HuH-7.5 (cell line): ENCODE results near the gene KCTD2.
"Not testable (repeated sequence)": the region's sequence is repeated elsewhere in the genome, so short reads cannot be mapped to it uniquely, and the experiment has no call there.

Experiments used
- DNase-seq: peaks from one replicate; pipeline ENCODE4 v3.0.0; 2011; ENCODE audit warnings: low spot score

Gene KCTD2

DNA sequence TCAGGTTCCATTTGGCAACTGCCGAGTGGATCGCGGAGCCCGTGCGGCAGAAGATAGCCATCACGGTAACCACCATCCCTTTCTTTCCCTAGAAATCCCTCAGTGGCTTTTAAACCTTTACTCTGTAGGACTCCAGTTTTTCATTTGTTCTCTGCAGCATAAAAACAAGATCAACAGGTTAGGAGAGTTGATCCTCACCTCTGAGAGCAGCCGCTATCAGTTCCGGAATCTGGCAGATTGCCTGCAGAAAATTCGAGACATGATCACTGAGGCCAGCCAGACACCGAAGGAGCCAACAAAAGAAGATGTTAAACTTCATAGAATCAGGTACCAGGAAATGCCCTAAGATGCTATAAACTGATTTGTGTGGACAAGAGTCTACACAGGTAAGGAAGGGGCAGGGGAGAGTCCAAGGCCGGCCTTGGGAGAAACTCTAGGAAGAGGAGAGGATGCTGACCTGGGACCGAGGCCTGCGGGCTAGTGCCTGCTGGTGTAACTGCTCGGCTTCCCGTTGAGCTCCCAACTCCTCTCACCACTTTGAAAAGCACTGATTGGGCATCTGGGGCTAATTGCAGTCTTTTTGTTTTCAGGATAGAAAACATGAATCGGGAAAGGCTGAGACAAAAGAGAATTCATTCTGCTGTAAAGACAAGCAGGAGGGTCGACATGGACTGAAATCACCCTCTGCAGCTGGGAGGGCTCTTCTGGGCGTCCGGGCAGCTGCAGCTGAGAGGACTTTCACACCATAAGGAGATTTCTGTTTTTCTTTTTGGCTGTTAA is 26.5 kb upstream of the KCTD2 start:
- DNase-seq: no peak

DNA sequence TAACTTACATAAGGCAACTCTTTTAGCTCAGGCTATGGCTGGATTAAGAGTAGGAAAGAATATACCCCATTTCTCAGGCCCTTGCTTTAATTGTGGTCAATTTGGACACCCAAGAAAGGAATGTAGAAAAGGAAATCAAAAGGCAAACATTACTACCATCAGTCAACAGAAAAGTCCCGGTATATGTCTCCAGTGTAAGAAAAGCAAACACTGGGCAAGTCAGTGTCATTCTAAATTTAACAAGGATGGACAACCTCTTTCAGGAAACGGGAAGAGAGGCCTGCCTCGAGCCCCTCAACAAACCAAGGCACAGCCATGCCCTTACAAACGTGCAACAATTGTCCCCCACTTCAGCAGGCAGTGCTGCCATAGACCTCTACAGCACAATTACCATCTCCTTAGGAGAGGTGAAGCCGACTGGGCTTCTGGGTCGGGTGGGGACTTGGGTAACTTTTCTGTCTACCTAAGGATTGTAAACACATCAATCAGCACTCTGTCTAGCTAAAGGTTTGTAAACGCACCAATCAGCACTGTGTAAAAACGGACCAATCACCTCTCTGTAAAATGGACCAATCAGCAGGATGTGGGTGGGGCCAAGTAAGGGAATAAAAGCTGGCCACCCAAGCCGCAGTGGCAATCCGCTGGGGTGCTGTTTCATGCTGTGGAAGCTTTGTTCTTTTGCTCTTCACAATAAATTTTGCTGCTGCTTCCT is 22.2 kb upstream of the KCTD2 start:
- no peak for DNase-seq

DNA sequence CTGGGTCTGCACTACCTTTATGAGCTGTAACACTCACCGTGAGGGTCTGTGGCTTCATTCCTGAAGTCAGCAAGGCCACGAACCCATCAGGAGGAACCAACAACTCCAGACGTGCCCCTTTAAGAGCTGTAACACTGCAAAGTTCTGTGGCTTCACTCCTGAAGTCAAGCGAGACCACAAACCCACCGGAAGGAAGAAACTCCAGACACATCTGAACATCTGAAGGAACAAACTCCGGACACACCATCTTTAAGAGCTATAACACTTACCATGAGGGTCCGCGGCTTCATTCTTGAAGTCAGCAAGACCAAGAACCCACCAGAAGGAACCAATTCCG is 21.7 kb upstream of the KCTD2 start:
- DNase-seq: not testable (repeated sequence)

DNA sequence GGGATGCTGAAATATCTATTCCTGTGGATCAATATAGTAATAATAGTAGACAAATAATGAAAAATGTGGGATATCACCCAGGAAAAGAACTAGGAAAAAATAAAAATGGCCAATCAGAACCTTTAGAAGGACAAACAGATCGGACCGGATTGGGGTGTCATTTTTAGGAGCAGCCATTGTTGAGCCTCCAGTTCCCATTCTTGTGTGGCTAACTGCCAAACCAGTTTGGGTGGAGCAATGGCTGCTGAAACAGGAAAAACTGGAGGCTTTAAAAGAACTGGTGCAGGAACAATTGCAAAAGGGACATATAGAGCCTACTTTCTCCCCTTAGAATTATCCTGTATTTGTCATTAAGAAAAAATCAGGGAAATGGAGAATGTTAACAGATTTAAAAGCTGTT is 20.4 kb upstream of the KCTD2 start:
- not testable (repeated sequence) for DNase-seq

DNA sequence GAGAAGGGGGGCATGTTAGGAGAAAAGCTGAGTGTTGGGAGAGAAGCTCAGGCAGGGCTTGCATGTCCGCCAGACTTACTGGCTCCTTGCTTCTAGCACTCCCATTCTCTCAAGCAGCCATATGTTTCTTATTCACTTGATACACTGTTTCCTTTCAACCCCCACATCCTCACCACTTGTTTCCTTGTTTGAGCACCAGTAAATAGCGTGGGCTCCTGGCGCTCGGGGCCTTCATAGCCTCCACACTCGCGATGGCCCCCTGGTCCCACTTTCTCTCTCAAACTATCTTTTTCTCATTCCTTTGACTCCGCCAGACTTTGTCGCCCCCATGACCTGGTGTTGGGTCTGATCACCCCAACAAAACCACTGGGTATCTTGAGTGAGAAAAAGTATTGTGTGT is 16.9 kb upstream of the KCTD2 start:
- DNase-seq: no peak

DNA sequence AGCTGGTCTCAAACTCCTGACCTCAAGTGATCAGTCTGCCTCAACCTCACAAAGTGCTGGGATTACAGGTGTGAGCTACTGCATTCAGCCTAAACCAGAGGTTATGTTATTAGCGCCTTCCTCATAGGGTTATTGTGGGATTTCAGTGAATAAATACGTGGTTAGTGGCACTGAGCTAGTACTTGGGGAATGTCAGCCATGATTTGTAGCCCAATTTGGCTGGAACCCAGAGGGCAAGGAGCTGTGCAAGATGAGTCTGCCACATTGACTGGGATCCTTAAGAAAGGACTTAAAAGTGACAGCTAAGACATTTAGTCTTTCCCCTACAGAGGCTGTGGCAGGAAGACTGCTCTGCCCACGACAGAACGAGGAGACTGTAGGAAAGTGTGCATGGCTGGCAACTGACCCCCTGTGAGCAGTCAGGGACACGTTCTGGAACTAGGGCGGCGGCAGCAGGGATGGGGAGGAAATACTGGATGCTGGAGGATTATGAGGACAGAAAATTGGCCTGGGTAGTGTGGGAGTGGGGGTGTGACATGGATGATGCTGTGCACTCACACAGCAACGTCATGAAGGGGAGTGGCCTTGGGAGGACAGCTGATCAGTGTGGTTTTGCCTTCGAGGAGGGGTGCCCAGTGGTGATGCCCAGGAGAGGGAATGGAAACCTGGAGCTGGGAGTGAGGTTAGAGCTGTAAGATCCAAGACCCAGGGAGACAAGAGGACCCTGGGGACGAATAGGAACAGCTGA is 14.9 kb upstream of the KCTD2 start:
- no peak for DNase-seq

DNA sequence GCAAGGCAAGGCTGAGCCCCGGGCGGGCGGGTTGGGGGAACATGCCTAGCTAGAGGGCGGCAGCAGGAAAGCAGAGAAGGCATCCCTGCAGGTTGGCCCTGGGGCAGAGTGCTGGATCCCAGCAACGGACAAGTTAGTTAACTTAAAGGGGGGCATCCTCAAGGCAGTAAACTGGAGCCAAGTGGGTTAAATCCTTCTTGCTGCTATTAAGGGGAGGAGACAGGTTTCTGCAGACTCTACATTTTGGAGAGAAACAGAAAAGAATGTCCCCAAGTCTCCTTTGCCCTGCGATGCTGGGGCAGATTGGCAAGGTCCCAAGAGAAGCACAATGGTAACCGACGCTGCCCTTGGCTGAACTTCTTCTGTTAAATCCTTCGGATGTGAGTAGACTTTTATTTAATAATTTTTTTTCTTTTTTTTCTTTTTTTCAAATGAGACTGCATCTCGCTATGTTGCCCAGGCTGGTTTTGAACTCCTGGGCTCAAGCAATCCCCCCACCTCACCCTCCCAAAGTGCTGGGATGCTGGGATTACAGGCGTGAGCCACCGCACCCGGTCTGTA is 14.2 kb upstream of the KCTD2 start:
- DNase-seq: no peak

DNA sequence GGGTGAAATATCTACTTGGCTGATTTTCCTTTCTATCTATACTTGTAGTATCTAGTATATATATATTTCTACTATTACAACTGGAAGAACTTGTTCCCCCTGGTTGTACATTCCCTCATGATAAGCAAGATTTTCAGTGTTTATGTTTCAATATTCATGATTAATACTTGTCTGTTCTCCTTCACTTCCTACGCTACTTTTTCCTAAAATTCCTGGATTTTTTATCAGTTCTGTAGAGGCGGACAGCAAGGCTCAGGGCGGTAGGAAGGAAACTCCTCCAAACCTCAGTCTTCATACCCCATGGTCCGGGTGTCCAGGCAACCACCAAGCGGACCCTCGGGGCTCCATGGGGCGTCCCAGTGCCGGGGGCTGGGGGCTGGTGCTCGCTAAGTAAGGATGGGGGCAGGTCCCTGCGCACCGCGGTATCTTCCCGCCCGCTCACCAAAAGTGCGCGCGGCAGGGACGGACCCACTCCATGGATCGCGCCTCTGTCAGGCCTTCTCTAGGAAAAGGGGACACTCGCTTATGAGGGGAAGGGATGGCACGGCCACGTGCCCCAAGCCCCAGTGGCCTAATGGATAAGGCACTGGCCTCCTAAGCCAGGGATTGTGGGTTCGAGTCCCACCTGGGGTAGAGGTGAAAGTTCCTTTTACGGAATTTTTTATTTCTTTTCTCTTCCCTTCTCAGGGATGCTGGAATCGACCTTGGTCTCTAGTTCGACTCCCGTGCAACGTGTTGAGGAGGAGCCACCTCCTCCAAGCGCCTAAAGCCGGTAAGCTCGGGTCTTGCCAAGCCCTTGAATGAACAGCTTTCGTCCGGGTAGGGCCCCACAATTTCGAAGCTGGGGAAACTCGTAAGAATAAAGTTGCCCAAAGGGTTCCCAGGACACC is 13.4 kb upstream of the KCTD2 start:
- peak; percentile 60 for DNase-seq

DNA sequence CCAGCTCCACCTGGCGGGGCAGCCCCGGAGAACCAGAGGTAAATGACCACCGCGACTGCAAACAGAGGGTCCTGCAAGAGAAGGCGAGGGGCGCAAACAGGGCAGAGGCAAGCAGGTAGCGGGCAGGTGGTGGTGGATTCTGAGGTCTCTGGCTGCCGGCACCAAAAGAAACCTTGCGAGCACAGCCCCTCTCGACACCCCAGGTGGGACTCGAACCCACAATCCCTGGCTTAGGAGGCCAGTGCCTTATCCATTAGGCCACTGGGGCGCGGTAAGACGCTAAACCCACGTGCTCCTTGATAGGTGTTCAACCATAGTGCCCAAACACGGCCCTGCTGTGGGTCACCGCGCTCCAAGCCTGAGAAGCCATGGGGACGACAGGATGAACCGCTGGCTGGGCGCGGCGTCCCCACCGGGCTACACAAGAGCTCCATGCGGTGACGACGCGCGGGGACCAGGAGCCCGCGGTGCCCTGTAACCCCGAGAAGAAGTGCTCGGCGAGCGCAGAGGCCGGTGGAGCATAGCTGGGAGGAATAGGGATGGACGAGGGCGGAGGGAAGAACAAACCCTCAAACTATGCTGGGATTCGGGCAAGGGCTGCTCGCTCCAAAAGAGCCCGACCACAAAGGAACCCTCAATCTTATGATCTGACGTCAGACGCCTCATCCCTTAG is 12.7 kb upstream of the KCTD2 start:
- DNase-seq: no peak

DNA sequence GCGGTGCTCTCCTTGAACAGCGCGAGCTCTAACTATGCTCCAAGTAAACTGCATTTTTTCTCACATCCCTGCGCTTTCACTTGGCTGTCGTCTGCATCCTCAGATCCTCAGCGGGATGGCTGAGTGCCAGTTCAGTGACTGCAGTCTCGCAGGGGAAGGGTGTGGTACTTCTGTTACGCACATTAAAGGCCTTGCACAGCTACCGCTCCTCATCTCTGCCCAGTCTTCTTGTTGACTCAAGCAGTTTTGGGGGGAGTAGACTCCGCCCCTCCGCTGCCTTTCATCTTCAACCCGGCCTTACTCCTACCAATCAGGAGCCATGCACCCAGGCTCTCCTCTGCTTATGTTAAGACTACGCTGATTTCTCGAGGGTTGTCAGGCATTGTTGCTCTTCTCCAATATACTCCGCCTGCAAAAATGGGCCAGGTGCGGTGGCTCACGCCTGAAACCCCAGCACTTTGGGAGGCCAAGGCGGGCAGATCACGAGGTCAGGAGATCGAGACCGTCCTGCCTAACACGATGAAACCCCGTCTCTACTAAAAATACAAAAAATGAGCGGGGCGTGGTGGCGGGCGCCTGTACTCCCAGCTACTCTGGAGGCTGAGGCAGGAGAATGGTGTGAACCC is 10.3 kb upstream of the KCTD2 start:
- DNase-seq: no peak

DNA sequence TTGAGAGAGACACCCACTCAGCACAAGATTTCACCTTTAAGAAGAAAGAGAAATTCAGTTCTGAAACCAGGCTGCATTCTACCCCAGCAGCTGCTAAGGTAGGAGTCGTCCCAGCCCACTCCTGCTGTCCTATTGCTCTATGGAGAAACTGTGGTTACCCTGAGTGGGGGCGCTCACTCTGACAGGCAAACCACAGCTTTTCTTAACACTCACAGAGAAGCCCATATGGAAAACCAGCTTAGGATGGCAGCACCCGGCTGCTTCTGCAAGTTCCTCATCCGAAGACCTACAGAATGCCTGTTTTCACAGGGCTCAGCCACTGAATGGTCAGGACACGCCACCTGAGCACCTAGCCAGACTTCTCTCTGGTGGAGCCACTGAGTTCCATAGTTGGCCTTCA is 7.8 kb upstream of the KCTD2 start:
- DNase-seq: no peak

DNA sequence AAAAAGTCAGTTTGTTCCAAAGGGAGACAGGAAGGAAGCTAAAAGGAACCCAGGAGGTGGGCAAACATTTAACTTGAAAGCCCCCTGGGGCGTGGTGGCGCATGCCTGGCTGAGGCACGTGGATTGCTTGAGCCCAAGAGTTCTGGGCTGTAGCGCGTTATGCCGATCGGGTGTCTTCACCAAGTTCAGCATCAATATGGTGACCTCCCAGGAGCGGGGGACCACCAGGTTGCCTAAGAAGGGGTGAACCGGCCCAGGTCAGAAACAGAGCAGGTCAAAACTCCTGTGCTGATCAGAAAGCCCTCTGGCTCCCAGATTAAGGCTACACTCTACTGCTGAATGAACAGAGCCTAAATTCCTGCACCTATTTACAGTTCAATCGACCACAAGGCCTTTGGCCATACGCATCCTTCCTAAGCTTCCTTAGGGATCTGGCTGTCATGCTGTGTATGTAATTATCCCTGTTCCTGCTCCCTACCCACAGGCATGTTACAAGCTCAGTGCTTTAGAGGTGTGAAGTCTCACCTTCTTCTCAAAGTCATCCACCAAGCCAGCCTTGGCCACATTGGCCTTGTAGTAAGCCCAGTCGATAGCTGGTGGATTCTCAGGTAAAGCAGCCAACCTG is 5.3 kb upstream of the KCTD2 start:
- DNase-seq: no peak

DNA sequence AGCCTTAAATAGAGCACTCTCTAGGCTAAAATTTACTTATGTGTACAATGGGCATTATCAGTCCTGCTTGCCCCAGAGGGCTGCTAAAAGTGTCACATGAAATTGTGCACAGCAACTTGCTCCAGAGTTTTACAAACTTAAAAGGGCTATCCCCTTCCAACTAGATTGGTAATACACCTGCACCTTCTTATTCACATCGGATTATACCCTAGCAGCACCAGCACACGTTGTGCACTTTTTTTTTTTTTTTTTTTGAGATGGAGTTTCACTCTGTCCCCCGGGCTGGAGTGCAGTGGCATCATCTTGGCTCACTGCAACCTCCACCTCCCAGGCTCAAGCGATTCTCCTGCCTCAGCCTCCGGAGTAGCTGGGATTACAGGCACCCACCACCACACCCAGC is 3.2 kb upstream of the KCTD2 start:
- DNase-seq: not testable (repeated sequence)

DNA sequence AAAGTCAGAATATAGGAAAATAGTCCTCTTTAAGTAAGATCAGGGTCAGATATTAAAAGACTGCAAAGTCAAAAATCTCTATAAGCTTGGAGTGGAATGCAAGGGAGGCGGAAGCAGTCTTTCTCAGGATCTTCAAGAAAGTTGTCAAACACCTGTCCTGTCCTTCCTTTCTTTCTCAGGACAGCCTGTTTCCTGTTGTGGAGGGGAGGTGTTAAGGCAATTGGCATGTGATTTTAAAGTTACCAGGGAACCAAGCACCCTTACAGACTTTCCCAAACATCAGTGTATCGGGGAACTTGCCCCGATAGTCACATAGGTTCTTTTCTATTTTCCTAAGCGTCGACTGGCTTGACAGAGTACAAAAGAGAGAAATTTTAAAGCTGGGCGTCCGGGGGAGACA is 2.3 kb upstream of the KCTD2 start:
- DNase-seq: no peak

DNA sequence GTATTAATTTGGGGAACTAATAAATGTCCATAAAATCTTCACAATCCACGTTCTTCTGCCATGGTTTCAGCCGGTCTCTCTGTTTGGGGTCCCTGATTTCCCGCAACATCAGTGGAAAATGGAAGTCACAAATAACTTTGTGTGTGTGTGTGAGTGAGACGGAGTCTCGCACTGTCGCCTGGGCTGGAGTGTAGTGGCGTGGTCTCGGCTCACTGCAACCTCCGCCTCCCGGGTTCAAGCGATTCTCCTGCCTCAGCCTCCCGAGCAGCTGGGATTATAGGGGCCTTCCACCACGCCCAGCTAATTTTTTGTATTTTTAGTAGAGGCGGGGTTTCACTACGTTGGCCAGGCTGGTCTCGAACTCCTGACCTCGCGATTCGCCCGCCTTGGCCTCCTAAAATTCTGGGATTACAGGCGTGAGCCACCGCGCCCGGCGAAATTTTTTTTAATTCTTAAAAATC is 1.0 kb upstream of the KCTD2 start:
- not testable (repeated sequence) for DNase-seq

DNA sequence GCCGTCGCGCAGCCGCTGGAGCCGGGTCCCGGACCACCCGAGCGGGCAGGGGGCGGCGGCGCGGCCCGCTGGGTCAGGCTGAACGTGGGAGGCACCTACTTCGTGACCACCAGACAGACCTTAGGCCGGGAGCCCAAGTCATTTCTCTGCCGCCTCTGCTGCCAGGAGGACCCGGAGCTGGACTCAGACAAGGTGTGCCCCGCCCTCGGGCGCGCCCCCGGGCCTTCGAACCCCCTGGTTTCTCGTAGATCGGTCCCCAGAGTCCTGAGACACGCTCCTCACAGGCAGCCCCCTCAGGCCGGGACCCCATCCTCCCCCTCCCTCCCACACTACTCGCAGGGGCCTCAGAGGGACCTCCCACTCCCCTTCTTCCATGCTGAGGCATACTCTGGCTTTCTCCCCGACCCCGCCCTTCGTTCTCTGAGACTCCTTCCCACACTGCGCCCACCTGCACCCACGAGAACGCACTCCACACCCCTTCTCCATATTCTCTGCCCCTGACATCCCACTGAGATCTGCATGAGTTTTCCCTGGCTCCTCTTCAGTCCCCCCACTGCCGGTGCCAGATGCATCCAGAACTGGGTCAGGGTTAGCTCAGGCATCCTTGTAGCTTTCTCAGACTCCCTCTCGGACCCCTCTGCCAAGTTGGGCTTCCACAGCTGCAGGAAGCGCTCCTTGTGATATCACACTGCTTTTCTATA is 523 bp downstream of the KCTD2 start:
- DNase-seq: no peak

DNA sequence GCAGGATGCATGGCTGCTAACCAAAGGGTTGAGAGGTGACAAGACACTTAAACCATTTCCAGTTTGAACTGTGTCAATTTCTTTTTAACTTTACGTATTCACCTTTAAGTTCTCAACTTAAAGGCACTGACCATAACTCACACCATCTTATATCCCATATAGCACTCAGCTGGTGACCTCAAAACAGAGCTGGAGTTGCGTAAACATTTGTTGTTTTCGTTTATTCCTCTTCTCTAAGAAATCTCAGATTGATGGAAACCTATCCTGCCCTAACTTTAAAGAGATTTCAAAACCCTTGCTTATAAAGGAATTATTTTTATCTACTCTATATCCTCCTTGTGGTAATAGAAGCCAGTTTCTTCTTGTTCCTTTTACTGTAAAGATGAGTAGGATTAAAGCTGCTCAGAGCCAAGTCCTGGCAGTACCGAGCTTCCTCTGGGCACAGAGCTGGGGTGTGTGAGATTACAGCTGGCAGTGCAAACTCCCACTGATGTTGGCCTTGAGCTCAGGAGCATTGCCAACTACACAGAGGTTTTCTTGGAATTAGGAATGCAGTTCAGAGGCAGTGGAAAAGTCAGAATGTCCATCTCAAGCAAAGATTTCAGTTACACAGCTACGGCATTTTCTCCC is 1.3 kb downstream of the KCTD2 start:
- no peak for DNase-seq

DNA sequence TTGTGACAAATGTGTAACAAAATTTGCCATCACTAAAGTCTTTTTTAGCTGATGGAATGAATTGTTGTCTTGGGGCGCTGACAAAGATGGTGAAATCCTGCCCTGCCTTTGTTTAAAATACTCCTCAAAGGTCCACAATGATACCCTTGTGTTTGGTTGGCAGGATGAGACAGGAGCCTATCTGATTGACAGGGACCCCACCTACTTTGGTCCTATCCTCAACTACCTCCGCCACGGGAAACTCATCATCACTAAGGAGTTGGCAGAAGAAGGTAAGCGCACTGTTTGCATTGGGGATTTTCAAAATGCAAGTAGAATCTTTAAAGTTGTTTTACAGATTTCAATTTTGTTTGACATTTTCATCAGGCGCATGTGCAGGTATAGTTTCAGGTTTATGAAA is 2.0 kb downstream of the KCTD2 start:
- DNase-seq: no peak

DNA sequence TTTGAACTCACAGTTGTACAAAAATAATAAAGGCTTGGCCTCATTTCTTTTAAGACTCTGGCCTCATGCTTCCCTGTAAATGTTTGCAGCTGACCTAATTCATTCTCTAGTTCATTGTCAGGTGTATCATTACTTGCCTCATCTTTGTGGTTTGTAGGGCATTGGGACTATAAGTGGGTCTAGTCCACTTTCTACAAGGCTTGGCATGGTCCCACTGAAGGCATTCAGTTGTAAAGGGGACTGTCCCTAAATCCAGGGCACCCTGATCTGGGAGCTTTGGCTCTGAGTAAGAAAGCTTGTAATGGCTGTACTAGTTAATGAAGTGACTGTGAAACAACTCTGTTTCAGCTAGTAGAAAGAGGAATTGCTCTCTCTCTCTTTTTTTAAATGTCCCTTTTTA is 2.7 kb downstream of the KCTD2 start:
- DNase-seq: no peak
